Endothelial cell of umbilical vein (primary cell): ENCODE measurements around the gene TMC3. TPM values are rescaled to one million over a fixed set of nuclear protein-coding genes. Genes with fewer than 3 reads are reported as not detected.

ENCODE experiments used
- BruUV-seq: library from RNA; stranded (reverse); fragments of 400-500 nt; replicated peaks from 2 replicates; lab custom pipeline; 2021; lab: Mats Ljungman, UMichigan
- CTCF ChIA-PET: fragments of 300-600, 350-600 bp; sonication (Branson Sonifier 250); formaldehyde crosslinking; loops from one replicate; lab custom pipeline; 2021; ENCODE audit warnings: antibody characterized with exemption, inconsistent platforms; lab: Charles Lee
- POLR2A ChIA-PET: fragments of 300-600, 350-600 bp; sonication (Branson Sonifier 250); formaldehyde crosslinking; loops from one replicate; lab custom pipeline; 2021; ENCODE audit warnings: antibody characterized with exemption, inconsistent platforms; lab: Charles Lee
- DNase-seq: peaks from one replicate; pipeline ENCODE4 v3.0.0-alpha.2; 2011; ENCODE audit warnings: low read depth, low spot score
- FAIRE-seq: peaks from 2 replicates; lab custom pipeline; 2011; peaks lifted over from hg19 to GRCh38; lab: Jason Lieb, UNC
- H2AFZ ChIP-seq: 2 replicates; pipeline ENCODE4 v1.6.0; 2012; ENCODE audit warnings: low read depth, low read length, control low read depth, inconsistent platforms
- H3K27ac ChIP-seq: 2 replicates; pipeline ENCODE4 v1.5.1; 2011; ENCODE audit warnings: low read depth, mild to moderate bottlenecking, control low read depth, low read length, moderate library complexity; ENCODE audit not compliant: insufficient read depth
- H3K27me3 ChIP-seq, 2 experiments: 2 replicates each; pipeline versions ENCODE4 v1.6.0 to v1.6.1; 2011; ENCODE audit warnings: low read length in 2 of 2, mixed read lengths in 1 of 2; ENCODE audit not compliant: control insufficient read depth in 2 of 2, insufficient read depth in 2 of 2
- H3K36me3 ChIP-seq, 2 experiments: 2 replicates in 1 of 2; 3 replicates in 1 of 2; pipeline ENCODE4 v1.5.1; 2011; ENCODE audit warnings: low read length in 2 of 2, mild to moderate bottlenecking in 1 of 2, moderate library complexity in 1 of 2; ENCODE audit not compliant: control insufficient read depth in 2 of 2, insufficient read depth in 2 of 2; ENCODE audit errors: extremely low read depth in 1 of 2
- H3K4me1 ChIP-seq: 3 replicates; pipeline ENCODE4 v1.5.1; 2011; ENCODE audit warnings: mild to moderate bottlenecking, low read length; ENCODE audit not compliant: control insufficient read depth, insufficient read depth; ENCODE audit errors: extremely low read depth
- H3K4me2 ChIP-seq: 2 replicates; pipeline ENCODE4 v1.6.1; 2011; ENCODE audit warnings: low read length, control low read depth, mixed read lengths; ENCODE audit not compliant: insufficient read depth
- H3K4me3 ChIP-seq, 3 experiments: fragments of 200-600 bp in 1 of 3; sonication (generic), shearing (Covaris generic) in 1 of 3; replicated peaks in 1 of 3; 2 replicates each; pipeline ENCODE4 v1.5.1; 2011 to 2016; ENCODE audit warnings: control low read depth in 3 of 3, low read length in 3 of 3, mild to moderate bottlenecking in 2 of 3, inconsistent platforms in 1 of 3, low read depth in 1 of 3, moderate library complexity in 1 of 3; ENCODE audit not compliant: insufficient read depth in 1 of 3
- H3K79me2 ChIP-seq: 2 replicates; pipeline ENCODE4 v1.6.0; 2012; ENCODE audit warnings: low read length, inconsistent platforms; ENCODE audit not compliant: control insufficient read depth, insufficient read depth
- H3K9ac ChIP-seq: replicated peaks from 2 replicates; pipeline ENCODE3; 2011; ENCODE audit warnings: low read length, control low read depth; ENCODE audit not compliant: insufficient read depth; ENCODE audit errors: extremely low read depth
- H3K9me1 ChIP-seq: replicated peaks from 3 replicates; pipeline ENCODE4 v1.6.0; 2011; ENCODE audit warnings: mild to moderate bottlenecking, low read length; ENCODE audit not compliant: control insufficient read depth, insufficient read depth; ENCODE audit errors: extremely low read depth
- H3K9me3 ChIP-seq: replicated peaks from 2 replicates; pipeline ENCODE4 v1.5.1; 2012; ENCODE audit warnings: low read length, inconsistent platforms; ENCODE audit not compliant: control insufficient read depth, insufficient read depth
- H4K20me1 ChIP-seq: replicated peaks from 2 replicates; pipeline ENCODE3; 2011; ENCODE audit warnings: mild to moderate bottlenecking, low read length; ENCODE audit not compliant: control insufficient read depth, insufficient read depth; ENCODE audit errors: extremely low read depth
- GATA2 ChIP-seq: IDR thresholded peaks from 2 replicates; pipeline ENCODE4 v1.7.0; 2011; ENCODE audit warnings: low read depth, mild to moderate bottlenecking, moderate library complexity, mixed read lengths, low read length; ENCODE audit not compliant: insufficient read length, insufficient read depth
- MYC ChIP-seq: IDR thresholded peaks from one replicate; pipeline ENCODE4 v1.6.1; 2011; ENCODE audit warnings: mild to moderate bottlenecking, low read depth, low read length
- POLR2A ChIP-seq: IDR thresholded peaks from 2 replicates; pipeline ENCODE4 v1.6.1; 2012; ENCODE audit warnings: low read depth, mild to moderate bottlenecking, control low read depth, low read length
- dilution Hi-C: fragments of 300-500 bp; cut with MboI; formaldehyde crosslinking; loops from one replicate; pipeline ENCODE4 v1.15.0; 2019; ENCODE audit warnings: low sequenced_read_pairs; ENCODE audit not compliant: extremely low pct_ligation_motif_present
- intact Hi-C: fragments of 100-400 bp; cut with micrococcal nuclease; formaldehyde crosslinking; loops from one replicate; pipeline ENCODE4 v1.10.0; 2022
- polyA plus RNA-seq, 4 experiments: library from polyadenylated mRNA; depleted of rRNA in 3 of 4; stranded (reverse) in 3 of 4; unstranded in 1 of 4; fragments of >200 nt; gene quantifications; 2 replicates each; pipeline versions ENCODE4 v1.2.1 to v1.2.3, GENCODE V29; 2011 to 2012; ENCODE audit warnings: missing spikeins in 1 of 4
- total RNA-seq: library from RNA; stranded (reverse); gene quantifications from 2 replicates; pipeline ENCODE4 v1.2.3, GENCODE V29; 2021
- TF ChIP-seq, protein P1 (sequence below), 2 donors: IDR thresholded peaks; 1 replicate in 1 of 2; 2 replicates in 1 of 2; pipeline ENCODE4 v1.5.1; 2011; ENCODE audit warnings: low read length in 2 of 2, mild to moderate bottlenecking in 2 of 2, moderate library complexity in 2 of 2, control low read depth in 1 of 2, inconsistent platforms in 1 of 2, low read depth in 1 of 2; ENCODE audit not compliant: insufficient read depth in 1 of 2; ENCODE audit errors: extremely low read depth in 1 of 2

Gene TMC3
- total and polyA plus RNA-seq, 2 donors (not counting 3 experiments of a cell fraction or from before 2014, with no cell fraction given), result not detected

DNA sequence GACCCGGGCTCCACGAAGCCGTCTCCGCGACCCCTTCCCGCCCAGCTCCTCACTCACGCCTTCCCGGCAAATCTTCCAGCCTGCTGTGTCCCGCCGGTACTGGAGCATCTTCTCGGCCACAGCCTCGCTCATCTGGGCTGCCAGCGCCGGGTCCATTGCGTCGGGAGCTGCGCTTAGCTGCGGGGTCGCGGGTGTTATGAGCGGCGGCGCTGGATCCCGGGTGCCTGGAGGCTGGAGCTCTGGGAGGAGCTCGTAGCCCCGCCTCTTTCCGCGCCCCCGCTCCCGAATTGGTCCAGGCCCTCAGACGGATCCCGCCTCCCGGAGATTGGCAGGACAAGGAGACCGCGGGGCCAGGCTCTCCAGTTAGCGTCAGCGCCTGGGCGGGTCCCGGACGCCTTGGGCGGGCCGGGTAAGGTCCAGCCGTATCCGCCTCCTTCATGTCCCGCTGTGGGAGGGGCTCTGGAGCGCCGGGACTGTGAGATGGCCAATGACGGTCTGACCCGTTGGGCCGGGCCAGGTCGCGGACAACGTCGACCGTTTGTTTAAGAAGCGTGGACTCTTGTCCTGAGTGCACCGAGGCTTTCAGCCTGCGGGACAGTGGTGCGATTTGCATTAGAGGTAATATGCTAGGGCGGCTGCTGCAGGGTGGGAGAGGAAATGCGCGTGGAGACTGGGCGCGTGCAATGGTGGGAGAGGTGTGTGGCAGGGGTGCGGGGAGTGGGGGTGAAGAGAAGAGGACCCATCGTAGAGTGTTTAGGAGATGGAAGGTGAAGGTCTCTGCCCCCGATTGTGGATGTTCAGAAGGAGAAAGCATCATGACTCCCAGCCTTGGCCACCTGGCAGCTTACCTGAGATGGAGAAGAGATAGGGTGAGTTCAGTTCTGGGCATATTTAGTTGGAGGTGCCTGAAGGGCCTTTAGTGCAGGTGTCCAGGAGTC, 49.8 kb downstream of the TMC3 start, which contains the start of gene STARD5:
Gene STARD5 (minus strand): TSS at position 198 of the 938 bp plus-strand sequence. CDS start 42 bp downstream, at position 156.
- Histone ChIP-seq H3K9me3 (no peaks in the 10 kb centered on the region), H3K79me2 (no peaks in the 10 kb centered on the region), H3K27me3 (peaks cover 0 to 3% of the 10 kb centered on the region in 2 experiments), H2AFZ (peak within 1 kb of the TSS; percentile 100), H3K4me2 (peak within 1 kb of the TSS; percentile 85), H3K36me3 (no peaks in the 10 kb centered on the region), H3K4me1 (peaks cover 8% of the 10 kb centered on the region), H4K20me1 (no peaks in the 10 kb centered on the region), H3K4me3 (peak within 1 kb of the TSS; percentile 77 to 89 (median 79)), H3K9ac (peak within 1 kb of the TSS; percentile 83), H3K27ac (peak within 1 kb of the TSS; percentile 36), H3K9me1 (no peaks in the 10 kb centered on the region)
- no peak for TF ChIP-seq GATA2
- TF ChIP-seq, protein P1, sequence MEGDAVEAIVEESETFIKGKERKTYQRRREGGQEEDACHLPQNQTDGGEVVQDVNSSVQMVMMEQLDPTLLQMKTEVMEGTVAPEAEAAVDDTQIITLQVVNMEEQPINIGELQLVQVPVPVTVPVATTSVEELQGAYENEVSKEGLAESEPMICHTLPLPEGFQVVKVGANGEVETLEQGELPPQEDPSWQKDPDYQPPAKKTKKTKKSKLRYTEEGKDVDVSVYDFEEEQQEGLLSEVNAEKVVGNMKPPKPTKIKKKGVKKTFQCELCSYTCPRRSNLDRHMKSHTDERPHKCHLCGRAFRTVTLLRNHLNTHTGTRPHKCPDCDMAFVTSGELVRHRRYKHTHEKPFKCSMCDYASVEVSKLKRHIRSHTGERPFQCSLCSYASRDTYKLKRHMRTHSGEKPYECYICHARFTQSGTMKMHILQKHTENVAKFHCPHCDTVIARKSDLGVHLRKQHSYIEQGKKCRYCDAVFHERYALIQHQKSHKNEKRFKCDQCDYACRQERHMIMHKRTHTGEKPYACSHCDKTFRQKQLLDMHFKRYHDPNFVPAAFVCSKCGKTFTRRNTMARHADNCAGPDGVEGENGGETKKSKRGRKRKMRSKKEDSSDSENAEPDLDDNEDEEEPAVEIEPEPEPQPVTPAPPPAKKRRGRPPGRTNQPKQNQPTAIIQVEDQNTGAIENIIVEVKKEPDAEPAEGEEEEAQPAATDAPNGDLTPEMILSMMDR (IDR thresholded peaks at IDR 0.05; ENCODE audit: extremely low read depth in 1 of 2, insufficient read depth in 1 of 2, low read depth in 1 of 2, low read length in 2 of 2), result no peak
- TF ChIP-seq POLR2A, result peak; percentile 46
- no peak for TF ChIP-seq MYC
- intact Hi-C loops (loop anchor here (1.0 to 2.0 kb wide), 2 partner anchors 335 to 723 kb away; partner anchors contain the start of genes MESD and MEX3B), dilution Hi-C loops (no loop called here)
- peak; percentile 97 for DNase-seq
- POLR2A ChIA-PET, result no interaction called here
- CTCF ChIA-PET, result interaction anchor here (0.6 to 3.2 kb wide), 8 partner anchors 12 to 545 kb away, joined by 3 to 21 read pairs (median 5); partner anchors contain the start of gene CEMIP
- BruUV-seq, result no TSS peak
- FAIRE-seq, result peak; percentile 99
